Caco-2 (cell line): ENCODE data around the gene PPT2. TPM values are rescaled to one million over a fixed set of nuclear protein-coding genes. Genes with fewer than 3 reads are reported as not detected.
A peak's percentile ranks its signal among the peaks of the same experiment; 100 is the strongest.

Source experiments
- BruUV-seq: library from RNA; stranded (reverse); fragments of 400-500 nt; replicated peaks from 2 replicates; lab custom pipeline; 2021; lab: Mats Ljungman, UMichigan
- CTCF ChIA-PET: fragments of 300-600 bp; sonication (Branson Sonifier 250); formaldehyde crosslinking; loops from one replicate; lab custom pipeline; 2022; ENCODE audit warnings: antibody characterized with exemption; lab: Charles Lee
- POLR2A ChIA-PET: fragments of 300-600 bp; sonication (Branson Sonifier 250); formaldehyde crosslinking; loops from one replicate; lab custom pipeline; 2022; ENCODE audit warnings: antibody characterized with exemption; lab: Charles Lee
- DNase-seq, 2 experiments: peaks; one replicate each; pipeline versions ENCODE4 v3.0.0 to v3.0.0-alpha.2; 2020 to 2022
- H3K27me3 ChIP-seq: replicated peaks from 2 replicates; pipeline ENCODE4 v1.6.0; 2011; ENCODE audit warnings: low read length; ENCODE audit not compliant: control insufficient read depth, insufficient read depth
- H3K36me3 ChIP-seq: 2 replicates; pipeline ENCODE4 v1.5.1; 2011; ENCODE audit warnings: low read length; ENCODE audit not compliant: control insufficient read depth, insufficient read depth
- H3K4me1 ChIP-seq: fragments of 250-450 bp; sonication (Bioruptor Pico); 2 replicates; pipeline ENCODE4 v1.5.1; 2020; ENCODE audit warnings: mild to moderate bottlenecking
- H3K4me3 ChIP-seq: 2 replicates; pipeline ENCODE4 v1.5.1; 2011; ENCODE audit warnings: low read depth, mild to moderate bottlenecking, control low read depth, low read length
- H3K9me3 ChIP-seq: fragments of 250-450 bp; sonication (Bioruptor Pico); 2 replicates; pipeline ENCODE4 v1.5.1; 2020; ENCODE audit warnings: mild to moderate bottlenecking, moderate library complexity
- H3K27ac Mint-ChIP-seq: one replicate; pipeline ENCODE4 v1.8.0; 2022; ENCODE audit warnings: mixed read lengths; ENCODE audit not compliant: unreplicated experiment
- H3K27me3 Mint-ChIP-seq: one replicate; pipeline ENCODE4 v1.8.0; 2022; ENCODE audit warnings: mixed read lengths; ENCODE audit not compliant: insufficient read depth, unreplicated experiment
- H3K36me3 Mint-ChIP-seq: one replicate; pipeline ENCODE4 v1.8.0; 2022; ENCODE audit warnings: mild to moderate bottlenecking, mixed read lengths; ENCODE audit not compliant: insufficient read depth, unreplicated experiment
- H3K4me1 Mint-ChIP-seq: one replicate; pipeline ENCODE4 v1.8.0; 2022; ENCODE audit warnings: low read depth, mixed read lengths; ENCODE audit not compliant: unreplicated experiment
- H3K4me3 Mint-ChIP-seq: one replicate; pipeline ENCODE4 v1.8.0; 2022; ENCODE audit warnings: mild to moderate bottlenecking, moderate library complexity, mixed read lengths; ENCODE audit not compliant: unreplicated experiment
- H3K9me3 Mint-ChIP-seq: one replicate; pipeline ENCODE4 v1.8.0; 2022; ENCODE audit warnings: mixed read lengths; ENCODE audit not compliant: unreplicated experiment
- intact Hi-C: fragments of 100-400 bp; cut with micrococcal nuclease; formaldehyde crosslinking; loops from one replicate; pipeline ENCODE4 v1.10.0; 2022; ENCODE audit not compliant: unreplicated experiment
- total RNA-seq: library from RNA; stranded (reverse); gene quantifications from 2 replicates; pipeline ENCODE4 v1.2.3, GENCODE V29; 2022
- TF ChIP-seq, protein P1 (sequence below), 2 experiments: fragments of 200-600 bp in 1 of 2; IDR thresholded peaks; 1 replicate in 1 of 2; 2 replicates in 1 of 2; pipeline versions ENCODE4 v1.5.1 to v1.8.0; 2011 to 2022; ENCODE audit warnings: antibody characterized with exemption in 1 of 2, control low read depth in 1 of 2, inconsistent platforms in 1 of 2, low read depth in 1 of 2, low read length in 1 of 2, mild to moderate bottlenecking in 1 of 2, moderate library complexity in 1 of 2; ENCODE audit not compliant: insufficient read depth in 1 of 2, severe bottlenecking in 1 of 2, unreplicated experiment in 1 of 2

The PPT2 gene
- total RNA-seq, 1 experiment from 2014 or later, result 80.8 TPM

DNA sequence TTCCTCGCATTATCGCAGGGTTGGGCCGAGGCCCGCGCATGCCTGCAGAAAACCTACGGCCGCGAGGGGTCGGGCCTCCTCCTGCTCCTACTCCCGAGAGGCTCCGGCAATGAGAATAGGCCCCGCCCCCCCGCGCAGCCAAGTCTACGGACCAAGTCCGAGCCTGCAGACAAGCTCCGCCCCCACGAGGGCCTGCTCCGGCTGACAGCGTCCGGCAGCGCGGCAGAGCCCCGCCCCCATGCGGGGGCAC is 41.6 kb downstream of the PPT2 start:
- BruUV-seq, result no TSS peak
- ChIA-PET CTCF (interaction anchor here (0.5 to 1.7 kb wide), 24 partner anchors 11 to 789 kb away, joined by 3 to 24 read pairs (median 4); partner anchors contain the start of genes ATF6B, FKBPL, PRRT1 and RNF5), POLR2A (interaction anchor here (0.5 to 1.5 kb wide), 14 partner anchors 9 to 1004 kb away, joined by 3 to 29 read pairs (median 6); partner anchors contain the start of genes AGPAT1, ATF6B, FKBPL and NEU1)
- intact Hi-C loops, result loop anchor here (1.0 to 10.0 kb wide), 4 partner anchors 18 to 769 kb away; partner anchors contain the start of genes BRD2 and PPT2
- peaks cover 15% of the 10 kb centered on the region for H3K4me1 ChIP-seq
- TF ChIP-seq, protein P1, sequence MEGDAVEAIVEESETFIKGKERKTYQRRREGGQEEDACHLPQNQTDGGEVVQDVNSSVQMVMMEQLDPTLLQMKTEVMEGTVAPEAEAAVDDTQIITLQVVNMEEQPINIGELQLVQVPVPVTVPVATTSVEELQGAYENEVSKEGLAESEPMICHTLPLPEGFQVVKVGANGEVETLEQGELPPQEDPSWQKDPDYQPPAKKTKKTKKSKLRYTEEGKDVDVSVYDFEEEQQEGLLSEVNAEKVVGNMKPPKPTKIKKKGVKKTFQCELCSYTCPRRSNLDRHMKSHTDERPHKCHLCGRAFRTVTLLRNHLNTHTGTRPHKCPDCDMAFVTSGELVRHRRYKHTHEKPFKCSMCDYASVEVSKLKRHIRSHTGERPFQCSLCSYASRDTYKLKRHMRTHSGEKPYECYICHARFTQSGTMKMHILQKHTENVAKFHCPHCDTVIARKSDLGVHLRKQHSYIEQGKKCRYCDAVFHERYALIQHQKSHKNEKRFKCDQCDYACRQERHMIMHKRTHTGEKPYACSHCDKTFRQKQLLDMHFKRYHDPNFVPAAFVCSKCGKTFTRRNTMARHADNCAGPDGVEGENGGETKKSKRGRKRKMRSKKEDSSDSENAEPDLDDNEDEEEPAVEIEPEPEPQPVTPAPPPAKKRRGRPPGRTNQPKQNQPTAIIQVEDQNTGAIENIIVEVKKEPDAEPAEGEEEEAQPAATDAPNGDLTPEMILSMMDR (IDR thresholded peaks at IDR 0.05; ENCODE audit: insufficient read depth in 1 of 2, low read depth in 1 of 2, low read length in 1 of 2, severe bottlenecking in 1 of 2, unreplicated experiment in 1 of 2), result peak; percentile 17 to 70
- H3K27me3 ChIP-seq, result no peaks in the 10 kb centered on the region
- Mint-ChIP-seq H3K4me1 (peaks cover 16% of the 10 kb centered on the region), H3K36me3 (peaks cover 16% of the 10 kb centered on the region), H3K27me3 (no peaks in the 10 kb centered on the region), H3K9me3 (no peaks in the 10 kb centered on the region), H3K4me3 (peak overlapping the region; percentile 94), H3K27ac (peak overlapping the region; percentile 99)
- no peaks in the 10 kb centered on the region for H3K9me3 ChIP-seq
- H3K4me3 ChIP-seq, result peak overlapping the region; percentile 95
- peak; percentile 100 for DNase-seq
- no peaks in the 10 kb centered on the region for H3K36me3 ChIP-seq

DNA sequence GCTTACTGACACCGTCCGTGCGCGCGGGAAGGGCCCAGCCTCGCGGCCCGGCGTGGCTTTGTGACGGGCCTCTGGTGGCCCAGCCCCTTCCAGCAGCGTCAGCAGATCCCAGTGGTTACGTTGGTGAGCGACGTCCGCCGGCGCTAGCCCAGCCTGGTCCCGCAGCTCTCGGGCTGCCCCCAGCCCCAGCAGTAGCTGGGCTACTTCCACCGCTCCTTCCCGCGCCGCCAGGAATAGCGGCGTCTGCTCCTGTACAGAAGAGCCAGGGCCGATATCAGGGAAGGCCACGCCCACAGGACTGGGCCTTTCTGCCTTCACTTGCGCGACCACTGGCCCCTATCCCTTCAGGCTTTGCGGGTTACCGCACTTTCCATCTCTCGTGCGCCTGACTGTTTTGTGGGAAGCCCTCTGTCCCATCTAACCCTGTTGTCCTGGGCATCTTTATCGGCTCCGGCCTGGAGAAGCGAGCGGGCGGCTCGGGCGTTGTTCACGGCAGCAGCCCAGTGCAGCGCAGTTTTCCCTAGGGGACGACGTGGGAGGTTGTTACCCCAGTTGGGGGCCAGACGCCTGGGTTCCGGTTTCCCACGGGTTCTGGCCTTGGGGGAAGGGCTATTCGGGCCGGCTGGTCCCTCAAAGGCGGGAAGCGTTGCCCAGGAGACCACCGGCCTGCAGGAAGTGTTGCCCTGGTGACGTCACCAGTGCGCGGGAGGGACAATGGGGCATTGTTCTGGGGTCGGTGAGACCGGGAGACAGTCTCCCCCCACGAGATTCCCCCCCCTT is 42.2 kb downstream of the PPT2 start:
- H3K27me3 ChIP-seq, result no peaks in the 10 kb centered on the region
- H3K27ac Mint-ChIP-seq, result peak overlapping the region; percentile 99
- POLR2A ChIA-PET, result interaction anchor here (0.5 to 1.5 kb wide), 15 partner anchors 9 to 776 kb away, joined by 3 to 29 read pairs (median 4); partner anchors contain the start of genes AGPAT1, ATF6B, DXO and FKBPL
- no peaks in the 10 kb centered on the region for H3K27me3 Mint-ChIP-seq
- CTCF ChIA-PET, result interaction anchor here (0.5 to 1.7 kb wide), 24 partner anchors 10 to 789 kb away, joined by 3 to 24 read pairs (median 4); partner anchors contain the start of genes ATF6B, FKBPL, PRRT1 and RNF5
- H3K4me3 Mint-ChIP-seq, result peak overlapping the region; percentile 94
- intact Hi-C loops, result loop anchor here (1.0 to 10.0 kb wide), 4 partner anchors 19 to 769 kb away; partner anchors contain the start of genes BRD2 and PPT2
- no peaks in the 10 kb centered on the region for H3K9me3 Mint-ChIP-seq
- TSS peak; percentile 86 for BruUV-seq
- peaks cover 16% of the 10 kb centered on the region for H3K36me3 Mint-ChIP-seq
- peaks cover 12% of the 10 kb centered on the region for H3K4me1 ChIP-seq
- peak; percentile 77 to 85 for DNase-seq
- no peaks in the 10 kb centered on the region for H3K36me3 ChIP-seq
- TF ChIP-seq, protein P1 (IDR thresholded peaks at IDR 0.05; ENCODE audit: insufficient read depth in 1 of 2, low read depth in 1 of 2, low read length in 1 of 2, severe bottlenecking in 1 of 2, unreplicated experiment in 1 of 2), result peak in 1 of 2 experiments; percentile 7
- H3K4me1 Mint-ChIP-seq, result peaks cover 16% of the 10 kb centered on the region
- H3K4me3 ChIP-seq, result peak overlapping the region; percentile 95
- no peaks in the 10 kb centered on the region for H3K9me3 ChIP-seq
